Gastroesophageal sphincter (tissue), 4 donors: ENCODE results near the gene CACNG6. TPM values are rescaled to one million over a fixed set of nuclear protein-coding genes. Genes with fewer than 3 reads are reported as not detected.

ENCODE experiments used
- ATAC-seq: fragments of 150-250 bp; one replicate; pipeline ENCODE4 v1.9.1; 2016; ENCODE audit warnings: mild to moderate bottlenecking, moderate library complexity
- H3K27ac ChIP-seq, 4 donors: fragments of 200-600 bp; sonication (generic) in 3 of 4; 1 replicate in 3 of 4; 2 replicates in 1 of 4; pipeline ENCODE4 v1.5.1; 2016 to 2019
- H3K27me3 ChIP-seq: fragments of 200-600 bp; sonication (generic); one replicate; pipeline ENCODE4 v1.5.1; 2019
- H3K36me3 ChIP-seq, 2 donors: fragments of 200-600 bp; sonication (generic); one replicate each; pipeline ENCODE4 v1.5.1; 2019; ENCODE audit warnings: control low read depth in 1 of 2
- H3K4me1 ChIP-seq, 3 donors: fragments of 200-600 bp; sonication (generic); 1 replicate in 2 of 3; 2 replicates in 1 of 3; pipeline ENCODE4 v1.5.1; 2016 to 2019; ENCODE audit warnings: control low read depth in 2 of 3
- H3K4me3 ChIP-seq, 2 donors: fragments of 200-600 bp; sonication (generic); one replicate each; pipeline ENCODE4 v1.5.1; 2019; ENCODE audit warnings: mild to moderate bottlenecking in 1 of 2, moderate library complexity in 1 of 2
- H3K9me3 ChIP-seq, 3 donors: fragments of 200-600 bp; sonication (generic); one replicate each; pipeline ENCODE4 v1.5.1; 2017 to 2019; ENCODE audit warnings: control low read depth in 2 of 3
- EP300 ChIP-seq: sonication (generic); formaldehyde crosslinking; IDR thresholded peaks from one replicate; pipeline ENCODE4 v1.6.1; 2017; ENCODE audit warnings: antibody characterized with exemption, mild to moderate bottlenecking
- POLR2A ChIP-seq, 2 donors: fragments of 450-650 bp; IDR thresholded peaks; one replicate each; pipeline ENCODE4 v1.6.1; 2017; ENCODE audit warnings: antibody characterized with exemption in 2 of 2, mild to moderate bottlenecking in 2 of 2, moderate library complexity in 1 of 2
- POLR2AphosphoS5 ChIP-seq: sonication (generic); formaldehyde crosslinking; IDR thresholded peaks from one replicate; pipeline ENCODE4 v1.6.1; 2017; ENCODE audit warnings: antibody characterized with exemption
- WGBS, 2 donors: methylation state at CpG; one replicate each; pipeline ENCODE4 v1.1.5; 2018; ENCODE audit warnings: low coverage in 1 of 2; 5-methylcytosine and 5-hydroxymethylcytosine counted together
- total RNA-seq, 4 donors: library from RNA; depleted of rRNA; stranded (reverse); fragments of >200 nt; gene quantifications; one replicate each; pipeline ENCODE4 v1.1.0, GENCODE V29; 2016
- TF ChIP-seq, protein P1 (sequence below), 4 experiments: fragments of 200-600 bp in 2 of 4; fragments of 450-650 bp in 2 of 4; sonication (generic) in 1 of 4; IDR thresholded peaks; one replicate each; pipeline ENCODE4 v1.5.1; 2017 to 2019; ENCODE audit warnings: antibody characterized with exemption in 4 of 4, mild to moderate bottlenecking in 2 of 4, moderate library complexity in 2 of 4

The CACNG6 gene
- total RNA-seq, 4 donors from 2014 or later: not detected

DNA sequence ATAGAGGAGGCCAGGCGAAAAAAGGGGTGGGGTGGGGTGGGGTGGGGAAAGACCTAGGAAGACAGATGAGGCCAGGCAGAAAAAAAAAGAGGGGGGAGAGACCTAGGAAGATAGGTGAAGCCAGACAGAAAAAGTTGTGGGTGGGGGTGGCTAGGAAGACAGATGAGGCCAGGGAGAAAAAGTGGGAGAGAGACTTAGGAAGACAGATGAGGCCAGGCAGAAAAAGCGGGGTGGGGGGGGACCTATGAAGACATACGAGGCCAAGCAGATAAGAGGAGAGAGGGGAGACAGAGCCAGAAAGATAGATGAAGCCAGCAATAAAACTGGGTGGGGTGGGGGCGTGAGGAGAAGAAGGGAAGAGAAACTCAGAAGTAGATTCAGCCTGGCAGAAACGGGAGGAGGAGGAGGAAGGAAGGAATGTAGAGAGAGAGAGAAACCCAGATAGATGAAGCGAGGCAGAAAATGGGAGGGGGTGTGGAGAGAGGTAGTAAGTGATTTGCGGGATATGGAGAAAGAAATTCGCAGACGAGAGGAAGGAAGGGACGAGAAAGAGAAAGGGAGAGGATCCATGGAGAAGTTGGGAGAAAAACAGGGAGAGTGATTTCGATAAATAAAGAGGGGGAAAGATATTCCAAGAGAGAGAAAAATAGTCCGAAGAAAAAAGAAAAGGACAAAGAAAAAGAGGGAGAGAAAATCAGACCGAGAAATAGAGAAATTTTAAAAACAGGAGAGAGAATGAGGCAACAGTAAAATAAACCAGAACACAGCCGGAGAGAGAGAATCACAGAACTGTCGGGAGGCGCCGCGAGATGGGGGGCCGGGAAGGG is 12.2 kb upstream of the CACNG6 start:
- Histone ChIP-seq H3K36me3 (no peaks in the 10 kb centered on the region), H3K27ac (no peak overlapping the region), H3K9me3 (no peaks in the 10 kb centered on the region), H3K4me3 (no peak overlapping the region), H3K27me3 (peaks cover 98% of the 10 kb centered on the region), H3K4me1 (peaks cover 0 to 48% (median 14%) of the 10 kb centered on the region in 3 donors)
- 1 to 7% methylated on average over 11 to 19 of the region's 19 CpGs for WGBS, 2 donors
- TF ChIP-seq EP300 (no peak), POLR2AphosphoS5 (no peak), POLR2A (IDR thresholded peaks at IDR 0.05) (no peak)
- TF ChIP-seq, protein P1, sequence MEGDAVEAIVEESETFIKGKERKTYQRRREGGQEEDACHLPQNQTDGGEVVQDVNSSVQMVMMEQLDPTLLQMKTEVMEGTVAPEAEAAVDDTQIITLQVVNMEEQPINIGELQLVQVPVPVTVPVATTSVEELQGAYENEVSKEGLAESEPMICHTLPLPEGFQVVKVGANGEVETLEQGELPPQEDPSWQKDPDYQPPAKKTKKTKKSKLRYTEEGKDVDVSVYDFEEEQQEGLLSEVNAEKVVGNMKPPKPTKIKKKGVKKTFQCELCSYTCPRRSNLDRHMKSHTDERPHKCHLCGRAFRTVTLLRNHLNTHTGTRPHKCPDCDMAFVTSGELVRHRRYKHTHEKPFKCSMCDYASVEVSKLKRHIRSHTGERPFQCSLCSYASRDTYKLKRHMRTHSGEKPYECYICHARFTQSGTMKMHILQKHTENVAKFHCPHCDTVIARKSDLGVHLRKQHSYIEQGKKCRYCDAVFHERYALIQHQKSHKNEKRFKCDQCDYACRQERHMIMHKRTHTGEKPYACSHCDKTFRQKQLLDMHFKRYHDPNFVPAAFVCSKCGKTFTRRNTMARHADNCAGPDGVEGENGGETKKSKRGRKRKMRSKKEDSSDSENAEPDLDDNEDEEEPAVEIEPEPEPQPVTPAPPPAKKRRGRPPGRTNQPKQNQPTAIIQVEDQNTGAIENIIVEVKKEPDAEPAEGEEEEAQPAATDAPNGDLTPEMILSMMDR (IDR thresholded peaks at IDR 0.05): no peak
- no peak for ATAC-seq

DNA sequence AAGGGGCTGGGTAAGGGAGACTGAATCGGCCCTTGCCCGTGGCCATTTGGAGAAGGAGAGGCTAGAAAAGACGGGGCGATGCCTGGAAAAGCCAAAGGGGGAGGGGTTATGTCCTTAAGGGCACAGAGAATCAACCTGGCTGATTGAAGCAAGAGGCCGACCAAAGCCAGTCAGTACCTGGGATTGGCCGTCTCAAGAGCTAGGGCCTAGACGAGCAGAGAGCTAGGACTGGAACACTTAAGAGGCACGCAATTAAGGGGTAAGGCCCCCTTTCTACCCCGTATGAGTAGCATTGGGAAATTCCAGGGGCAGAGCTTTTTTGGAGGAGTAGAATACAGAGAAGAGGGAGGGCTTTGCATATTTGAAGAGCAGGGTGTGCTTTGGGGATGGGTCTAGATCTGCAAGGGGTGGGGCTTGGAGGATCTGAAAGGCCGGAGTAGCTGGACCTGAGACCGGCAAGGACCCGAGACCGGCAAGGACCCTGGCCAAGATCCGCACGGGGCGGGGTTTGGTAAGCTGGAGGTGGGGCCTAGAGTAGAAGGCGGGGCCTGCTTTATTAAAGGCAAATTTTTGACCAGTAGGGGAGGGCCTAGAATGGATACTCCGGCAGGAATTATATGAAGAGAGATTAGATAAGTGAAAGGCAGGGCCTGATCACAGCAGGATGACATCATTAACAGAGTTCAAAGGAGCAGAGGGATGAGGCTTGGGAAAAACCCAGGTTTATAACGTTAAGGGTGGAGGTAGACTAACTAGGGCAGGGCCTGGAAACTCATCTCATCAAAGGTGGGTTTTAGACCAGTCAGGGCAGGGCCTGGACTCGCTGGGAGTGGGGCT is 10.7 kb upstream of the CACNG6 start:
- WGBS, 2 donors: 32 to 35% methylated on average over 18 to 20 of the region's 20 CpGs
- Histone ChIP-seq H3K9me3 (no peaks in the 10 kb centered on the region), H3K36me3 (no peaks in the 10 kb centered on the region), H3K4me3 (peak overlapping the region in 1 of 2 donors; percentile 30), H3K27me3 (peaks cover 94% of the 10 kb centered on the region), H3K27ac (peak overlapping the region in 2 of 4 donors; percentile 9 to 15), H3K4me1 (peaks cover 0 to 48% (median 14%) of the 10 kb centered on the region in 3 donors)
- peak; percentile 2 for ATAC-seq
- no peak for TF ChIP-seq EP300
- TF ChIP-seq POLR2AphosphoS5: no peak
- TF ChIP-seq, protein P1 (IDR thresholded peaks at IDR 0.05): no peak
- TF ChIP-seq POLR2A (IDR thresholded peaks at IDR 0.05): no peak

DNA sequence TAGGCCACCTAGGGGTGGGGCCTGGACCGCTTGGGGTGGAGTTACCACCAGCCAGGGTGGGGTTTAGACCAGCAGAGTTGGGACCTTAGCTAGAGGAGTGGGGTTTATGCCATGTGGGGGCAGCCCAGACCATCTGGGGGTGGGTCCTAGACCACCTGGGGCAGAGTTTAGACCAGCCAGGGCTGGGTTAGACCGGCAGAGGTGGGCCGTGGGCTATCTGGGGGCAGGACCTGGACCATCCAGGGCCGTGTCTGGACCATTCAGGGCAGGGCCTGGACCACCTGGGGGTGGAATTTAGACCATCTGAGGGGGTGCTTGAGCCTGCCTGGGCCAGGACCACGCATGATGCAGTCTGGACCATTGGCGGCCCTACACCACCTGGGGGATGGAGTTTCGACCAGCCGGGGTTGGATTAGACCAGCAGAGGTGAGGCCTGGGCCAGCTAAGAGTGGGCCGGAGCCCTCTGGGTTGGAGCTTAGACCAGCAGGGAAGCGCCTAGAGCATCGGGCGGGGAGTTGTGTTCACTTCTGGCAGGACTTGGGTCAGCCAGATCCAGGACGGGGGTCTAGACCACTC is 10.0 kb upstream of the CACNG6 start:
- WGBS, 2 donors: 100% methylated on average over 1 of the region's 13 CpGs; no CpG with 5 or more reads in 1 of the 2 donors
- ATAC-seq: no peak

DNA sequence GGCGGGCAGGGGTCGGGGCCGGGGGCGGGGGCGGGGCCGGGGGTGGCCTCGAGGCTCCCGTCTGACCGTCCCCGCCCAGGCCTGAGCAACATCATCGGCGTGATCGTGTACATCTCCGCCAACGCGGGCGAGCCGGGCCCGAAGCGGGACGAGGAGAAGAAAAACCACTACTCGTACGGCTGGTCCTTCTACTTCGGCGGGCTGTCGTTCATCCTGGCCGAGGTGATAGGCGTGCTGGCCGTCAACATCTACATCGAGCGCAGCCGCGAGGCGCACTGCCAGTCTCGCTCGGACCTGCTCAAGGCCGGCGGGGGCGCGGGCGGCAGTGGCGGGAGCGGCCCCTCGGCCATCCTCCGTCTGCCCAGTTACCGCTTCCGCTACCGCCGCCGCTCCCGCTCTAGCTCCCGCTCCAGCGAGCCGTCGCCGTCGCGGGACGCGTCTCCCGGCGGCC is 9.4 kb upstream of the CACNG6 start:
- ATAC-seq: no peak
- Histone ChIP-seq H3K27ac (peak overlapping the region in 1 of 4 donors; percentile 31), H3K9me3 (no peaks in the 10 kb centered on the region), H3K4me1 (peaks cover 0 to 48% (median 14%) of the 10 kb centered on the region in 3 donors), H3K4me3 (peak overlapping the region in 1 of 2 donors; percentile 42), H3K27me3 (peaks cover 82% of the 10 kb centered on the region), H3K36me3 (no peaks in the 10 kb centered on the region)
- WGBS, 2 donors: no CpG with 5 or more reads among the region's 62 CpGs
- TF ChIP-seq EP300: no peak
- no peak for TF ChIP-seq POLR2A (IDR thresholded peaks at IDR 0.05)

More for the DNA sequence above, 10.0 kb upstream of the CACNG6 start:
- no peaks in the 10 kb centered on the region for H3K9me3 ChIP-seq
- H3K4me3 ChIP-seq: no peak overlapping the region
- peaks cover 0 to 48% (median 14%) of the 10 kb centered on the region in 3 donors for H3K4me1 ChIP-seq
- TF ChIP-seq, protein P1 (IDR thresholded peaks at IDR 0.05): no peak
- TF ChIP-seq POLR2A (IDR thresholded peaks at IDR 0.05): no peak
- no peak for TF ChIP-seq EP300
- no peak for TF ChIP-seq POLR2AphosphoS5
- H3K27ac ChIP-seq: no peak overlapping the region
- H3K27me3 ChIP-seq: peaks cover 87% of the 10 kb centered on the region
- H3K36me3 ChIP-seq: no peaks in the 10 kb centered on the region

DNA sequence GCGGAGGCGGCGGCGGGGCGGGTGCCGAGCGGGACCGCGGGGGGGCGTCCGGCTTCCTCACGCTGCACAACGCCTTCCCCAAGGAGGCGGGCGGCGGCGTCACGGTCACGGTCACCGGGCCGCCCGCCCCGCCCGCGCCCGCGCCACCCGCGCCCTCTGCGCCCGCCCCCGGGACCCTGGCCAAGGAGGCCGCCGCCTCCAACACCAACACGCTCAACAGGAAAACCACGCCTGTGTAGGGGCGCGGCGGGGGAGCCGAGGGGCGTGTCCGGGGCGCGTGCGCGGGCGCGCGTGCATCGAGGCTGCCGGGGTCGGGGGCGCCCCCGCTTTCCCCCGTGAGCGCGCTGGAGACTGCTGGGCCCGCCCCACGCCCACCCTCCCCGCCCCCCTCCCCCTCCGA is 8.8 kb upstream of the CACNG6 start:
- ATAC-seq: peak; percentile 52
- Histone ChIP-seq H3K9me3 (no peaks in the 10 kb centered on the region), H3K27me3 (peaks cover 82% of the 10 kb centered on the region), H3K4me1 (peaks cover 0 to 47% (median 13%) of the 10 kb centered on the region in 3 donors), H3K27ac (no peak overlapping the region), H3K4me3 (peak overlapping the region in 1 of 2 donors; percentile 42), H3K36me3 (no peaks in the 10 kb centered on the region)
- no peak for TF ChIP-seq POLR2A (IDR thresholded peaks at IDR 0.05)
- TF ChIP-seq POLR2AphosphoS5: no peak
- TF ChIP-seq, protein P1 (IDR thresholded peaks at IDR 0.05): no peak
- no peak for TF ChIP-seq EP300
- no CpG with 5 or more reads among the region's 61 CpGs for WGBS, 2 donors
